Uterus (tissue), 4 donors: Measurements from ENCODE around the gene NCOR1. TPM values are rescaled to one million over a fixed set of nuclear protein-coding genes. Genes with fewer than 3 reads are reported as not detected.
"Not testable (repeated sequence)": the region's sequence is repeated elsewhere in the genome, so short reads cannot be mapped to it uniquely, and the experiment has no call there.

Source experiments
- DNase-seq, 2 donors: peaks; one replicate each; pipeline ENCODE4 v3.0.0-alpha.2; 2019 to 2020
- H3K27ac ChIP-seq, 2 donors: fragments of 200-600 bp; sonication (generic); 1 replicate in 1 of 2; 2 replicates in 1 of 2; pipeline ENCODE4 v1.5.1; 2016 to 2018
- H3K27me3 ChIP-seq, 2 donors: fragments of 200-600 bp; sonication (generic); one replicate each; pipeline ENCODE4 v1.5.1; 2018 to 2019; ENCODE audit warnings: control low read depth in 1 of 2
- H3K36me3 ChIP-seq, 2 donors: fragments of 200-600 bp; sonication (generic); one replicate each; pipeline ENCODE4 v1.5.1; 2019; ENCODE audit warnings: control low read depth in 1 of 2
- H3K4me1 ChIP-seq, 2 donors: fragments of 200-600 bp; sonication (generic); one replicate each; pipeline ENCODE4 v1.5.1; 2018 to 2019; ENCODE audit warnings: control low read depth in 1 of 2
- H3K4me3 ChIP-seq, 2 donors: fragments of 200-600 bp; sonication (generic); 1 replicate in 1 of 2; 2 replicates in 1 of 2; pipeline ENCODE4 v1.5.1; 2018 to 2019; ENCODE audit warnings: mild to moderate bottlenecking in 1 of 2
- H3K9me3 ChIP-seq, 2 donors: fragments of 200-600 bp; sonication (generic); one replicate each; pipeline ENCODE4 v1.5.1; 2019; ENCODE audit warnings: control low read depth in 1 of 2
- CTCF ChIP-seq, 4 experiments: fragments of 200-600 bp in 2 of 4; fragments of 450-650 bp in 2 of 4; sonication (generic) in 2 of 4; IDR thresholded peaks; one replicate each; pipeline ENCODE4 v1.5.1; 2016 to 2019; ENCODE audit warnings: antibody characterized with exemption in 4 of 4, mild to moderate bottlenecking in 2 of 4, moderate library complexity in 1 of 4
- POLR2A ChIP-seq, 2 donors: fragments of 450-650 bp; IDR thresholded peaks; one replicate each; pipeline ENCODE4 v1.6.1; 2016; ENCODE audit warnings: antibody characterized with exemption in 2 of 2, mild to moderate bottlenecking in 1 of 2, moderate library complexity in 1 of 2
- intact Hi-C: fragments of 100-400 bp; cut with DNase I; formaldehyde crosslinking; loops from one replicate; pipeline ENCODE4 v1.15.1; 2023; ENCODE audit warnings: low total_unique reads
- total RNA-seq, 4 donors: library from RNA; depleted of rRNA in 3 of 4; stranded (reverse); fragments of >200 nt in 3 of 4; gene quantifications; one replicate each; pipeline versions ENCODE4 v1.1.0 to v1.2.4, GENCODE V29; 2014 to 2023
- donor health status: DM: yes; HTN: yes; CAD: no.

The NCOR1 gene
- total RNA-seq, 4 donors from 2014 or later = 117 to 195 (median 147) TPM

GRCh38 chr17:16122697-16123434, 92.5 kb downstream of the NCOR1 start:
- Histone ChIP-seq H3K4me3 (no peak overlapping the region), H3K27me3 (no peaks in the 10 kb centered on the region), H3K27ac (peak overlapping the region; percentile 26 to 67), H3K36me3 (no peaks in the 10 kb centered on the region), H3K4me1 (no peaks in the 10 kb centered on the region), H3K9me3 (no peaks in the 10 kb centered on the region)
- no peak for DNase-seq
- intact Hi-C loops = no loop called here
- TF ChIP-seq CTCF (IDR thresholded peaks at IDR 0.05) (no peak), POLR2A (IDR thresholded peaks at IDR 0.05) (no peak)

DNA sequence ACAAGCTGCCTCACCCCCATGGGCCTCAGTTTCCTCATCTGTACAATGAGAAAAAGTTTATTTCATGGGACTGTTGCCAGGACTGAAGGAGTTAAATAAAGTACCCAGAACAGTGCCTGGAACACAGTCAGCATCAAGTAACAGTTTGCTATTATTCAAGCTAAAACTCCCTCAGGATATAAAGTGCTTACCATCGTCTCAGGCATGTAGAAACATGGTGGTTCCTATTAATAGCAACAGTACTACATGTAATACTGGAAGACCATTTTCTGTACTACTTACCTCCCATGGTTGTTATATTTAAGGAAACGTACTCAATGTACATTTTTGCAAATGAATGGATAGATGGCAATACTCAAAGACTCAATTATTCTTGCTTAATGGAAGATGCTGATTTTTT, 93.4 kb downstream of the NCOR1 start:
- TF ChIP-seq CTCF (IDR thresholded peaks at IDR 0.05) (no peak), POLR2A (IDR thresholded peaks at IDR 0.05) (no peak)
- Histone ChIP-seq H3K36me3 (no peaks in the 10 kb centered on the region), H3K27ac (peak overlapping the region; percentile 26 to 67), H3K4me1 (no peaks in the 10 kb centered on the region), H3K9me3 (no peaks in the 10 kb centered on the region), H3K4me3 (no peak overlapping the region), H3K27me3 (no peaks in the 10 kb centered on the region)
- intact Hi-C loops = no loop called here
- no peak for DNase-seq

DNA sequence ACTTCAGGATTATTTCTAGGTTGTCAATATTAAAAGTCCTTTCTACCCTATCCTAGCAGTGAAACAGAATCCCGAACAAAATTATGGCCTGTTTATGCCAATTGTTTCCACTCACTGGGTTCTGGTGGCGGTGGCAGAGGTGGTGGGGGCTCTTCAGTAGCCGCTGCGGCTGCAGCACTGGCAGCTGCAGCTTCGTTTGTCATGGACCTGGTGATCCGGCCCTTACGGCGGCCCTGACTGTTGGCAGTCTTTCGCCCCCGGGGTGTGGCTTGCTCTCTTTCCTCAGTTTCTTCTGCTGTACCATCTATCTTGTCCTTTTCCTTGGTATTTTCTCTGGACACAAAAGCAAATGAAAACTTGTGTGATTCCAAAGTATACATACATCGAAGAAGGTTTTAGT, 94.4 kb downstream of the NCOR1 start:
- no peaks in the 10 kb centered on the region for H3K9me3 ChIP-seq
- DNase-seq = no peak
- no peaks in the 10 kb centered on the region for H3K27me3 ChIP-seq
- no peak overlapping the region for H3K27ac ChIP-seq
- no peaks in the 10 kb centered on the region for H3K36me3 ChIP-seq
- H3K4me1 ChIP-seq = no peaks in the 10 kb centered on the region
- TF ChIP-seq POLR2A (IDR thresholded peaks at IDR 0.05) (no peak), CTCF (IDR thresholded peaks at IDR 0.05) (no peak)
- intact Hi-C loops = no loop called here
- no peak overlapping the region for H3K4me3 ChIP-seq

DNA sequence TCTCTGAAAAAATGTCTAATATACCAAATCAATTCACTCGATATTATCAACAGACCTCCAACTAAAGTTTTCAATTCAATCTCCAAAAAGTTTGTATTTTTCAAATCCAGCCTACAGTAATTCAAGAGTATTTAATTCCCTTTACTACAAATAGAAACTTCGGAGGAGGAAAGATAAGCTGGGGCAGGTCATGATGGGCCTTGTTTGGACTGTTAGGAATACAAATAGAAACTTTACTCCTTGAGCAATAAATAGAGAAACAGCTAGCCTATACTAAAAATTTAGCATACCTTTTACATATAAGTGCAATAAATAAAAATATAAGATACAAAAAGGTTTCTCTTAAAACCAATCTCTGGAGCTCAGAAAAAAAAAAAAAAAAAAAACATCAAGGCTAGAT, 98.2 kb downstream of the NCOR1 start:
- no peak for DNase-seq
- H3K9me3 ChIP-seq = peaks cover 0 to 6% of the 10 kb centered on the region in 2 donors
- no peak overlapping the region for H3K27ac ChIP-seq
- H3K4me1 ChIP-seq = no peaks in the 10 kb centered on the region
- TF ChIP-seq POLR2A (IDR thresholded peaks at IDR 0.05) (no peak), CTCF (IDR thresholded peaks at IDR 0.05) (no peak)
- no peak overlapping the region for H3K4me3 ChIP-seq
- no peaks in the 10 kb centered on the region for H3K36me3 ChIP-seq
- intact Hi-C loops = no loop called here
- no peaks in the 10 kb centered on the region for H3K27me3 ChIP-seq

DNA sequence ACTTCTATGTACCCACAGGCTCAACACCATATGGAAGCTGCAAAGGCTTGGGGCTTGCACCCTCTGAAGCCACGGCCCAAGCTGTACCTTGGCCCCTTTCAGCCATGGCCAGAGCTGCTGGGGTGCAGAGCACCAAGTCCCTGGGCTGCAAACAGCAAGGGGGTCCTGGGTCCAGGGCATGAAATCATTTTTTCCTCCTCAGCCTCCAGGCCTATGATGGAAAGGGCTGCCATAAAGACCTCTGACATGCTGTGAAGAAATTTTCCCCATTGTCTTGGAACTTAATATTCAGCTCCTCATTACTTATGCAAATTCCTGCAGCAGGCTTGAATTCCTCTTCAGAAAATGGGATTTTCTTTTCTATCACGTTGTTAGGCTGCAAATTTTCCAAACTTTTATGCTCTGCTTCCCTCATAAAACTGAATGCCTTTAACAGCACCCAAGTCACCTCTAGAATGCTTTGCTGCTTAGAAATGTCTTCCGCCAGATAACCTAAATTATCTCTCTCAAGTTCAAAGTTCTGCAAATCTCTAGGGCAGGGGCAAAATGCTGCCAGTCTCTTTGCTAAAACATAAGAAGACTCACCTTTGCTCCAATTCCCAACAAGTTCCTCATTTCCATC, 100.1 kb downstream of the NCOR1 start:
- H3K36me3 ChIP-seq, DNase-seq, H3K4me1 ChIP-seq, intact Hi-C loops, H3K27me3 ChIP-seq, H3K4me3 ChIP-seq, H3K9me3 ChIP-seq, H3K27ac ChIP-seq: not testable (repeated sequence)
